Activated CD8-positive, alpha-beta T cell treated with anti-CD3 and anti-CD28 coated beads, Interleukin-2, amount 10 ng/mL, durations not matched to agents 7 days and 5 days (primary cell): ENCODE measurements around the gene MCM3AP. TPM values are rescaled to one million over a fixed set of nuclear protein-coding genes. Genes with fewer than 3 reads are reported as not detected.
"Not testable (repeated sequence)": the region's sequence is repeated elsewhere in the genome, so short reads cannot be mapped to it uniquely, and the experiment has no call there.

ENCODE experiments used
- ATAC-seq: fragments of 150-1000 bp; cut with Tn5 transposase; one replicate; pipeline ENCODE4 v1.10.0; 2021; ENCODE audit warnings: moderate library complexity
- CTCF ChIA-PET: fragments of 350-600 bp; sonication (Branson Sonifier 250); formaldehyde crosslinking; loops from one replicate; lab custom pipeline; 2021; ENCODE audit warnings: antibody characterized with exemption; lab: Charles Lee
- POLR2A ChIA-PET: fragments of 350-600 bp; sonication (Branson Sonifier 250); formaldehyde crosslinking; loops from one replicate; lab custom pipeline; 2021; ENCODE audit warnings: antibody characterized with exemption; lab: Charles Lee
- DNase-seq: peaks from one replicate; pipeline ENCODE4 v3.0.0-alpha.2; 2020
- H3K27ac Mint-ChIP-seq: one replicate; pipeline ENCODE4 v1.8.0; 2021; ENCODE audit warnings: mild to moderate bottlenecking, mixed read lengths
- H3K27me3 Mint-ChIP-seq: one replicate; pipeline ENCODE4 v1.8.0; 2021; ENCODE audit warnings: low read depth, mixed read lengths
- H3K36me3 Mint-ChIP-seq: one replicate; pipeline ENCODE4 v1.8.0; 2021; ENCODE audit warnings: low read depth, mixed read lengths
- H3K4me1 Mint-ChIP-seq: one replicate; pipeline ENCODE4 v1.8.0; 2021; ENCODE audit warnings: low read depth, mixed read lengths
- H3K4me3 Mint-ChIP-seq: one replicate; pipeline ENCODE4 v1.8.0; 2021; ENCODE audit warnings: mild to moderate bottlenecking, mixed read lengths
- H3K9me3 Mint-ChIP-seq: one replicate; pipeline ENCODE4 v1.8.0; 2022; ENCODE audit warnings: mixed read lengths; ENCODE audit not compliant: insufficient read depth
- total RNA-seq, 2 experiments: library from RNA; stranded (reverse); gene quantifications; one replicate each; pipeline ENCODE4 v1.2.3, GENCODE V29; 2021

The MCM3AP gene
- total RNA-seq, 2 experiments from 2014 or later = 106 to 113 TPM

DNA sequence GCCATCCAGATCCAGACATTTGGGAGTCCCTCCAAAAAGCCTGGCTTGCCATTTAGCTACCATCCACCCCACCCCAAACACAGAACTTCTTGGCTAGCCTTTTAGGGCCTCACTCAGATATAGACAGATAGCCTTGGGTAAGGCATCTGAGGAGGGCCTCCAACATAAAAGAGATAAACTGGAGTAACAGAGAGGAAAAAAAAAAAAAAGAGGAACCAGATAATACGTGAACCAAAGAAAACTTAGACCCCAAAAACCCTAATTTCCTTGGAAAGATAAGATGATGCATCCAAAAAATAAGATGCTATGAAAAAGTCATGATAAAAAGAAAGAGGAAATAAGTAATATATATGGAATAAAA is 37.0 kb downstream of the MCM3AP start:
- no peak overlapping the region for H3K27ac Mint-ChIP-seq
- ATAC-seq = no peak
- no peaks in the 10 kb centered on the region for H3K27me3 Mint-ChIP-seq
- H3K4me1 Mint-ChIP-seq = peaks cover 30% of the 10 kb centered on the region
- CTCF ChIA-PET = interaction anchor here (1.5 kb wide), 1 partner anchor 17 kb away, joined by 3 read pairs; no protein-coding TSS in a partner anchor
- H3K4me3 Mint-ChIP-seq = no peak overlapping the region
- no peak for DNase-seq
- peaks cover 77% of the 10 kb centered on the region for H3K36me3 Mint-ChIP-seq
- POLR2A ChIA-PET = no interaction called here
- H3K9me3 Mint-ChIP-seq = no peaks in the 10 kb centered on the region

DNA sequence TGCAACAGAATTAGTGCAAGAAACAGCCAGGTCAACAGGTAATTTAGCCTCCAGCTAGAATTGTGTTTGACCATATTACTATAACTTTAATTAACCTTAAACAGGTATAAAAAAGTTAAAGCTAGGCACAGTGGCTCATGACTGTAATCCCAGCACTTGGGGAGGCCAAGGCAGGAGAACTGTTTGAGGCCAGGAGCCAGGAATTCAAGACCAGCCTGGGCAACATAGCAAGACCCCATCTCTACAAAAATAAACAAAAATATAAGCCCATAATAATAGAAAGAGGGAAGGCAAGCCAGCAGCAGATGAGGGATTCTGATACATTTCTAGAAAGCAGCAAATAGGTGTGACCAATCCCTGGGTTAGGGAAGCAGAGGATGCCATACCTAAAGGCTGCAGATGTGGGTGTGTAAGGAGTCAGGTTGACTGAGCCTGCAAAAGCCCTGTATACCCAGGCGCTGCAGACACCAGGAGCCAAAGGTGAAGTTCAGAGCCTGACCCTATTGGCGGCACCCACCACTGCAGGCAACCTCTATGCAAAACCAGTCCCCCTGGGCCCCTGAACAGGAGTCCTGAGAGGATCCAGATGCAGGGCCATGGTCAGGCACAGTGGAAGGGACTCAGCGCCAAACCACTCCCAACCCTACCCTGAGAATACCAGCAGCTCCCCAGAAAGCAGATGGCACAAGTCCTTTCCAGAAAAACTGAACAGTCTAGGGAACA is 37.6 kb downstream of the MCM3AP start:
- ATAC-seq (no peak), DNase-seq (no peak)
- Mint-ChIP-seq H3K27ac (no peak overlapping the region), H3K9me3 (no peaks in the 10 kb centered on the region), H3K4me1 (peaks cover 31% of the 10 kb centered on the region), H3K4me3 (no peak overlapping the region), H3K36me3 (peaks cover 77% of the 10 kb centered on the region), H3K27me3 (no peaks in the 10 kb centered on the region)
- ChIA-PET POLR2A (no interaction called here), CTCF (interaction anchor here (1.5 kb wide), 1 partner anchor 17 kb away, joined by 3 read pairs; no protein-coding TSS in a partner anchor)

DNA sequence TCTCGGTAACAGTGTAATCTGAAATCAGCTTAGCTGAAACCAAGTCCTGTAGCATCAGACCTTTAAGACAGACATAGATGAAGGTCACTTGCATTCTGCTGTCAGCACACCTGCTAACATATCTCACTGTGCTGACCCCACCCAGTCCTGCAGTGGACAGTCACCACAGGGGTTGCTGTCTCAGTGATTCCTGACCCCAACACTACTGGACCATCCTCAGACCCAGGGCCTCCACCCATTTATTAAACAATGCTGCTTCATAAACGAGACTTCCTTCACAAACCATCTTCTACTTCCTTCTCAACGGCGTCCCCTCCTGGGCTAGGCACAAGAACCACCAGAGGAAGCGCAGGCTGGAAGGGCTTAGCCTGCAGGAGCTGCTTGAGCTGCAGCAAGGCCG is 39.1 kb downstream of the MCM3AP start:
- Mint-ChIP-seq H3K4me3 (no peak overlapping the region), H3K27ac (peak overlapping the region; percentile 5), H3K4me1 (peaks cover 30% of the 10 kb centered on the region), H3K27me3 (no peaks in the 10 kb centered on the region), H3K36me3 (peaks cover 78% of the 10 kb centered on the region), H3K9me3 (no peaks in the 10 kb centered on the region)
- ATAC-seq (no peak), DNase-seq (no peak)
- ChIA-PET CTCF (no interaction called here), POLR2A (interaction anchor here (1.3 kb wide), 1 partner anchor 10 kb away, joined by 4 read pairs; no protein-coding TSS in a partner anchor)

DNA sequence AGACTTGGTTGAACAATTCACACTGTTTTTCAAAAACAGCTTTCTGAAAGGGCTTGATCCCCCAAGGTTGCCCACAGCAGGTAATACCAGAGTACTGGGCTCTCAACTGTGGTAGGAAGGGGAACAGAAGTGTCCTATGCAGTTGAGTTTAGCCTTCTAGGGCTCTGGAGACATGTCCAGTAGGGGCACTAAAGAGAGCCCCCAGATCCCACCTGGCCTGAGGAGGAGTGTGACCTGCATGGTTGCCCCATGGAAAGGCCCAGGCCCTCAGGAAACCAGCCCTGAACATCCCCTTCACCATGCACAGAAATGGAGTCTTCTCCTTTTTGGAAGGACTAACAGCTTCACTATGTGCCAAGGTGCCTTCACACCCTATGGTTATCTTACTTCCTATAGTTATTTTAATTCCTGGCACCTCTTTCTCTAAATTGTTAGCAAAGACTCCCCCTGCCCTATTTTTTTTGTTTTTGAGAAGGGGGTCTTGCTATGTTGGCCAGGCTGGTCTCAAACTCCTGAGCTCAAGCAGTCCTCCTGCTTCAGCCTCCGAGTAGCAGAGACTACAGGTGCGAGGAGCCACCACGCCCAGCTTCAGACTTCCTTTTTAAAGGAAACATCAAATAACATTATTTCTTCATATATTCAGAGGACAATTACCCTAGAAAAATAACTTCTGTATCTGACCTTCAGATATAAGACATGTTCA is 40.0 kb downstream of the MCM3AP start:
- H3K4me3 Mint-ChIP-seq = no peak overlapping the region
- H3K27ac Mint-ChIP-seq = no peak overlapping the region
- ATAC-seq (no peak), DNase-seq (no peak)
- H3K36me3 Mint-ChIP-seq = peaks cover 75% of the 10 kb centered on the region
- ChIA-PET POLR2A (interaction anchor here (1.3 kb wide), 1 partner anchor 9 kb away, joined by 4 read pairs; no protein-coding TSS in a partner anchor), CTCF (no interaction called here)
- no peaks in the 10 kb centered on the region for H3K27me3 Mint-ChIP-seq
- H3K4me1 Mint-ChIP-seq = peaks cover 20% of the 10 kb centered on the region
- H3K9me3 Mint-ChIP-seq = no peaks in the 10 kb centered on the region

DNA sequence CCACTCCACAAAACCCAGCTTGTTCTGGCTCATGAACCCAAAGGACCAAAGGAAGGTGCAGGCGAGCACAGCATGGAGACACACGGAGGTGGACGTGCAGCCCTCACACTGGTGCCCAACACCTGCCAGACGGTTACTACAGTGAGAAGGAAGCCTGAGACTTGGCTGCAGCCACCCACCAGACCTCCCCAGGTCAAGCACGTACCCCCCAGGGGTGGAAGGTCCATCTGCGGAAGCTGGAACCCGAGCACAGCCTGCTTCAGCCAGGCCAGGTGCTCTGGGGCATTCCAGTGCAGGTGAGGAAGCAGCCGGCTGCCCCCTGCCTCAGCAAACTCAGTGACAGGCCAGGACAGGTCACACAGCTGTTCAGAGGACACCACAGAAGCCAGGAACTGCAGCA is 40.8 kb downstream of the MCM3AP start:
- POLR2A ChIA-PET = no interaction called here
- no peaks in the 10 kb centered on the region for H3K27me3 Mint-ChIP-seq
- DNase-seq = no peak
- CTCF ChIA-PET = no interaction called here
- H3K4me3 Mint-ChIP-seq = no peak overlapping the region
- peaks cover 74% of the 10 kb centered on the region for H3K36me3 Mint-ChIP-seq
- peaks cover 13% of the 10 kb centered on the region for H3K4me1 Mint-ChIP-seq
- H3K27ac Mint-ChIP-seq = peak overlapping the region; percentile 34
- no peaks in the 10 kb centered on the region for H3K9me3 Mint-ChIP-seq
- no peak for ATAC-seq

DNA sequence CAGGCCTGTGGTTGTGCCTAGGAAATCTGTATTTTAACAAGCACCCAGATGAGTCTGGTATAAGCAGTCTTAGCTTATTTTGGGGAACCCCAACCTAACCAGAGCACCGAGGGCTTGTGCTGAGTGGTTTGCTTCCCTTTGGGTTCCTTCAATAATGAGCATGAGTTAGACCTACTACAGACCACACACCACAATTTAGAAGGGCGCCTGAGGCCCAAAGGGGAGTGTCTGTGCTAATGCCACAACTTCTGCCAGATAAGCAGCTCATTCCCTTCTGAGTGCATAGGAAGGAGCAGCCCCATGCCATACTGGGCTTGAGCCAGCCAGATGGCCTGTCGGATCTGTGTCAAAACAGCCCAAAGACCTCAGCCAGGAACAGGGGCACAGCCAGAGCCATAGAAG is 41.5 kb downstream of the MCM3AP start:
- Mint-ChIP-seq H3K27ac (no peak overlapping the region), H3K4me3 (no peak overlapping the region), H3K36me3 (peaks cover 74% of the 10 kb centered on the region), H3K4me1 (peaks cover 13% of the 10 kb centered on the region), H3K9me3 (no peaks in the 10 kb centered on the region), H3K27me3 (no peaks in the 10 kb centered on the region)
- CTCF ChIA-PET = no interaction called here
- POLR2A ChIA-PET = interaction anchor here (1.0 kb wide), 1 partner anchor 10 kb away, joined by 3 read pairs; no protein-coding TSS in a partner anchor
- DNase-seq (no peak), ATAC-seq (peak; percentile 51)

DNA sequence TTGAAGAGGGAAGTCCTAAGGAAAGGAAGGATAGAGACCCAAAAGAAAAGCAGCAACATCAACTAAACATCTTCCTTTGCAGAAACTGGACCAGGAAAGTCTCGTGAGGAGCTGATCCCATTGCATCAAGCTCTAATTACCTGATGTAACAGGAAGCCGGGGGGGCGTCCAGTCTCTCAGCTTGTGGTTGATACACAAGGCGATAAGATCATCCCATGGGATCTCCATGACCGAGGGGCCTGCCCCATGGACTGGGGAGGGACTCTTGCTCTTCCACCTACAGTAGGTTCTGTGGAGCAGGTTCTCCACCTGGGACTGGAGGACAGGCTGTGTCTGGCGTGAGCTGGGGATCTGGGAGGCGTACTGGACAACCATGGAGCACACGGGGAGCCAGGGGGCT is 42.1 kb downstream of the MCM3AP start:
- no peaks in the 10 kb centered on the region for H3K27me3 Mint-ChIP-seq
- peak overlapping the region; percentile 72 for H3K27ac Mint-ChIP-seq
- no peak for DNase-seq
- ChIA-PET CTCF (no interaction called here), POLR2A (interaction anchor here (1.0 kb wide), 1 partner anchor 11 kb away, joined by 3 read pairs; no protein-coding TSS in a partner anchor)
- H3K4me1 Mint-ChIP-seq = peaks cover 13% of the 10 kb centered on the region
- no peak overlapping the region for H3K4me3 Mint-ChIP-seq
- peaks cover 74% of the 10 kb centered on the region for H3K36me3 Mint-ChIP-seq
- no peak for ATAC-seq
- H3K9me3 Mint-ChIP-seq = no peaks in the 10 kb centered on the region

DNA sequence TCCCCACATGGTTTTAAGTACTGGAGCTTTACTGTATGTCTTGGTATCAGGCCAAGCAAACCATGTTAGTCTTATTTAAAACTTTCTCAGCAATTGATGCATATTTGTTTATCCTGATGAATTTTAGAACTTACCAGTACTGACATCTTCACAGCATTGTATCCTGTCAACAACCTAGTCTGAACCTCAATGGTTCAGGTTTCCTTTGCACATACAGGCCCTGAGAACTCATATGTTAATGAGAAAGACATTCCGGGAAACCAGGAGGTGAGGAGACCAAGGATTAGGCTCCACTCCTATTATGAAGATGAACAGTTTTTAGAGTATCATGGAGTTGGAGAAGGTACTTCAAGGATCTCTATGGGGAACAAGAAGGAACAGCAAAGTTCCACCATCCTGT is 43.8 kb downstream of the MCM3AP start:
- H3K9me3 Mint-ChIP-seq, H3K27me3 Mint-ChIP-seq, H3K4me3 Mint-ChIP-seq, ATAC-seq, DNase-seq: not testable (repeated sequence)
- Mint-ChIP-seq H3K27ac (peak overlapping the region; percentile 52), H3K36me3 (peaks cover 65% of the 10 kb centered on the region), H3K4me1 (peaks cover 13% of the 10 kb centered on the region)
- ChIA-PET POLR2A (interaction anchor here (1.7 kb wide), 1 partner anchor 11 kb away, joined by 4 read pairs; no protein-coding TSS in a partner anchor), CTCF (interaction anchor here (1.2 kb wide), 1 partner anchor 12 kb away, joined by 4 read pairs; the partner anchor contains the start of gene LSS)

DNA sequence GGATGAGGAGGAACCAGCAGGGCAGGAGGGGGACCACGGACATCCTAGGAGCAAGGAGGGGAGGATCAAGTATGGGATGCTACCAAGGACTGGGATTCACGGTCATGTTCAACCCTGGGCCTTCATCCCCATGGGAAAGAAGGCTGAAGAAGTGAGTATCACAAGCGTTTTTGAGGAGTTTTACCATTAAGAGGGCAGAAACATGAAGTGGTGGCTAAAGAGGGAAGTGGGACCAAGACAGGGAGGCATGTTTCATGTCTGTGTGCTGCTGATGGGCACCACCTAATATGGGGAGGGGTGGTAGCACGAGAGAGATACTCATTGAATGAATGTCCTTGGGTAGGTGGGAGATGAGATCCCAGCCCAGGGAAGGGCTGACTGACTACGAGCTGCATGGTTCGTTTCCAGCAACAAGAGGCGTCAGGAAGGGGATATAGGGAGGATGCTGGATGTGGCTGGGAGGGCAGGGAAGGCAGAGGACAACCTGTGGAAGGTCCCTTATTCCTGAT is 45.5 kb downstream of the MCM3AP start:
- POLR2A ChIA-PET = interaction anchor here (1.7 kb wide), 1 partner anchor 10 kb away, joined by 4 read pairs; no protein-coding TSS in a partner anchor
- peak overlapping the region; percentile 13 for H3K27ac Mint-ChIP-seq

DNA sequence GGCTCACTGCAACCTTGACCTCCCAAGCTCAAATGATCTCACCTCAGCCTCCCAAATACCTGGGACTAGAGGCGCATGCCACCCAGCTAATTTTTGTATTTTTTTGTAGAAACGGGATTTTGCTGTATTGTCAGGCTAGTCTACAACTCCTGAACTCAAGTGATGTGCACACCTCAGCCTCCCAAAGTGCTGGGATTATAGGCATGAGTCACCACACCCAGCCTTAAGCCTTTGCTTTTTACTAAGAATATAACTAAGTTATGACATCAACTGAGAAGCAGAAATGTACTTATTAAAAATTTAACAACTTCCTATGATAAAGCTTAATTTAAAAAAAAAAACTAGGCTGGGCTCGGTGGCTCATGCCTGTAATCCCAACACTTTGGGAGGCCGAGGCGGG is 47.9 kb downstream of the MCM3AP start:
- H3K36me3 Mint-ChIP-seq = peaks cover 70% of the 10 kb centered on the region
- DNase-seq = no peak

More for the DNA sequence above, 45.5 kb downstream of the MCM3AP start:
- Mint-ChIP-seq H3K27me3 (no peaks in the 10 kb centered on the region), H3K9me3 (no peaks in the 10 kb centered on the region), H3K4me3 (no peak overlapping the region), H3K36me3 (peaks cover 69% of the 10 kb centered on the region), H3K4me1 (peaks cover 13% of the 10 kb centered on the region)
- DNase-seq (no peak), ATAC-seq (no peak)
- CTCF ChIA-PET = no interaction called here

DNA sequence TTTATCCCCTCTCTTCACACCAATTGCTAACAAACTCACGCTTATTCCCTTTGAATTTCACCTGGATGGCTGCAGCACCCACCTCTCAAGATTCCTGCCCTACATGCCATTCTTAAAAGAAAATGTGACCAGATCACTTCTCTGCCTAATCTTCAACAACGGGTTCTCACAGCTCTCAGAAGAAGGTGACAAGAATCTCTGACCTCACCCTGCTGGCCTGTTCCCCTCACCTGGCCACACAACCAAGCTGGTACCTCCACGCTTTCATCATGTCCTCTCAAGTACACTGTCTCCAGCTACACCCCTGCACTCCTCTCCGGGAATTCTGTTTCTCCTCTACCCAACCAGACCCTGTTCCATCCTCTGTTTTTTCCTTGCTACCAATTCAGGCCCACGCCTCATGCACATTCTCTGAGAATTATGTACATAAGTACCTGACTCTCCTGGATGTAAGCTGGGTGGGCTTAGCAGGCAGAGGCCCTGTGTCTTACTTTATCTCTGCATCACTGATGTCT is 50.9 kb downstream of the MCM3AP start:
- POLR2A ChIA-PET = interaction anchor here (0.6 kb wide), 2 partner anchors 51 to 63 kb away, joined by 3 to 5 read pairs; no protein-coding TSS in a partner anchor
- Mint-ChIP-seq H3K9me3 (no peaks in the 10 kb centered on the region), H3K4me1 (peaks cover 40% of the 10 kb centered on the region), H3K27me3 (no peaks in the 10 kb centered on the region), H3K27ac (peak overlapping the region; percentile 46), H3K4me3 (no peak overlapping the region), H3K36me3 (peaks cover 67% of the 10 kb centered on the region)
- CTCF ChIA-PET = no interaction called here
- no peak for ATAC-seq
- no peak for DNase-seq

More for the DNA sequence above, 47.9 kb downstream of the MCM3AP start:
- ChIA-PET CTCF (interaction anchor here (0.8 kb wide), 1 partner anchor 13 kb away, joined by 3 read pairs; no protein-coding TSS in a partner anchor), POLR2A (no interaction called here)
- Mint-ChIP-seq H3K9me3 (no peaks in the 10 kb centered on the region), H3K27me3 (no peaks in the 10 kb centered on the region), H3K4me3 (no peak overlapping the region), H3K4me1 (peaks cover 16% of the 10 kb centered on the region), H3K27ac (no peak overlapping the region)
- ATAC-seq = no peak
